Subcutaneous adipose tissue (tissue), 4 donors: ENCODE results near the gene RBM20. TPM values are rescaled to one million over a fixed set of nuclear protein-coding genes. Genes with fewer than 3 reads are reported as not detected.

Source experiments
- total RNA-seq, 4 donors: library from RNA; depleted of rRNA; stranded (reverse); fragments of >200 nt; gene quantifications; one replicate each; pipeline ENCODE4 v1.1.0, GENCODE V29; 2016
- TF ChIP-seq, protein P1 (sequence below): fragments of 450-650 bp; IDR thresholded peaks from one replicate; pipeline ENCODE4 v1.5.1; 2016; ENCODE audit warnings: low read depth, mild to moderate bottlenecking, control low read depth, antibody characterized with exemption, moderate library complexity

The RBM20 gene
- total RNA-seq, 4 donors from 2014 or later: 0.88 to 10.3 (median 3.5) TPM

DNA sequence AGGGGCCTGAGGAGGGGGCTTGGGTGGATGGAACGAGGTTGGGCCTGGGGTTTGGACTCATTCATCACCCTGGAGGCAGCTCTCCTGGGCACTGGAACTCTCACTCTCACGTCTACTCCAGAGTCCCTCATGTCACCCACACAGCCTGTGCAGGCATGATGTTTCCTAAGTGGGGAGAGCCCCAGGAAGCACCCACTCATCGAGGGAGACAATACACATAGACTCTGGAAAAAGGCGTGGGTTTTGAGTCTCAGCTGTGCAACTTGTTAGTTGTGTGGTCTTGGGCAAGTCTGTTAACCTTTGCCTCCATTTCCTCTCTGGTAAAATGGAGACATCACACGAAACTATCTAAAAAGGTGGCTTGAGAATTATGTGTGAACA is 25.9 kb upstream of the RBM20 start:
- TF ChIP-seq, protein P1, sequence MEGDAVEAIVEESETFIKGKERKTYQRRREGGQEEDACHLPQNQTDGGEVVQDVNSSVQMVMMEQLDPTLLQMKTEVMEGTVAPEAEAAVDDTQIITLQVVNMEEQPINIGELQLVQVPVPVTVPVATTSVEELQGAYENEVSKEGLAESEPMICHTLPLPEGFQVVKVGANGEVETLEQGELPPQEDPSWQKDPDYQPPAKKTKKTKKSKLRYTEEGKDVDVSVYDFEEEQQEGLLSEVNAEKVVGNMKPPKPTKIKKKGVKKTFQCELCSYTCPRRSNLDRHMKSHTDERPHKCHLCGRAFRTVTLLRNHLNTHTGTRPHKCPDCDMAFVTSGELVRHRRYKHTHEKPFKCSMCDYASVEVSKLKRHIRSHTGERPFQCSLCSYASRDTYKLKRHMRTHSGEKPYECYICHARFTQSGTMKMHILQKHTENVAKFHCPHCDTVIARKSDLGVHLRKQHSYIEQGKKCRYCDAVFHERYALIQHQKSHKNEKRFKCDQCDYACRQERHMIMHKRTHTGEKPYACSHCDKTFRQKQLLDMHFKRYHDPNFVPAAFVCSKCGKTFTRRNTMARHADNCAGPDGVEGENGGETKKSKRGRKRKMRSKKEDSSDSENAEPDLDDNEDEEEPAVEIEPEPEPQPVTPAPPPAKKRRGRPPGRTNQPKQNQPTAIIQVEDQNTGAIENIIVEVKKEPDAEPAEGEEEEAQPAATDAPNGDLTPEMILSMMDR: no peak

DNA sequence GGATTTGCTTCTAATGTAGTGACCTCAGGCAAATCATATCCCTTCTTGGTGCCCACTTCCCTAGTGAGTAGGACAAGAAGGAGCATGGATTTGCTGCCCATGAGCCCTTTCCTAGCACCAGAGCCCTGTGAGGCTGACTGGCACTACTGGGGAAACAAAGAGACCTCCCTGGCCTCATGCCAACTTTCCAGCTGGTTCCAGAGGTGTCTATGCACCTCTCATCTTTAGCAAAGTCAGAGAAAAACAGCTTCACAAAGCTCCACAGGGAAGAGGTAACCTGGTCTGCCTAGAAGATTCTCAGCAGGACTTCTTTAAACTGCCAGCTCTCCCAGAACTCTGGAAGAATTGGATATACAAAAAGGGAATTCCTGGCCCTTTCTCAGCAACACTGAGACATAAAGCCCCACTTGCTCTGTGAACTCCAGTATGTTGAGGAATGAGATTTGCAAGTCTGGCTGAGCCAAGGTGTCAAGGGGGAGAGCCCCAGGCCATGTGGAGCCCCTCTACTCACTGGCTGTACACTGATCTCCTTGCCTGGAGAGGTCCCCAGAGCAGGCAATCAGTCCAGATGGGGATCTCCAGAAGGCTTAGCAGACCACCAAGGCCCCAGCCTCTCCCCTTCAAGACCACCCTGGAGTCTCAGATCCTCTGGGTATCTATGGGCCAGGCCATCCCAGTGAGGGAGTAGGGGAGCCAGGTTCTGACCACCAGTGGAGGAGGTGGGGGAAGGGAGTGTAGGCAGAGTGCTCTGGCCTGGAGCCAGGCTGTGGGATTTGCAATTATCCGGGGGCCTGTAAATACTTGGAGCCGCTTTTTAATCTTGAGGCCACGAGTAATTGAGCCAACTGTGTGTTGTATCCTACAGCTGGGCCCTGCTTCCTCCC is 24.4 kb upstream of the RBM20 start:
- TF ChIP-seq, protein P1: no peak

- TF ChIP-seq, protein P1: no peak
Observed at GRCh38 chr10:110620398-110620719, 23.8 kb upstream of the RBM20 start.

- TF ChIP-seq, protein P1: no peak
Observed at GRCh38 chr10:110625356-110625894, 18.7 kb upstream of the RBM20 start.

GRCh38 chr10:110625951-110626855 is 17.9 kb upstream of the RBM20 start:
- TF ChIP-seq, protein P1: no peak

DNA sequence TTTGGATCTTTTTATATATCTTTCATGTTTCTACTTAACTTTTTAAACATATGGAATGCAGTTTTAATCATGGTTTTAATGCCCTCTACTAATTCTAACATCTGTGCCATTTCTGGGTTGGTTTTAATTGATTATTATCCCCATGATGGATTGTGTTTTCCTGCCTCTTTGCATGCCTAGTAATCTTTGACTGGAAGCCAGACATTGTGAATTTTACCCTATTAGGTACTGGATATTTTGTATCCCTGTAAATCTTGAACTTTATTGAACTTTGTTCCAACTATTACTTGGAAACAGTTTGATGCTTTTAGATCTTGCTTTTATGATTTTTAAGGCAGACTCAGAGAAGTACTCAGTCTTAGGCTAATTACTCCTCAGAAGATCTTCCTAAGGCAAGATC is 16.0 kb upstream of the RBM20 start:
- TF ChIP-seq, protein P1: no peak
